Testis (tissue), 2 donors: ENCODE results near the gene RBM20.

Source experiments
- POLR2A ChIP-seq: fragments of 450-650 bp; IDR thresholded peaks from one replicate; pipeline ENCODE4 v1.6.1; 2017; ENCODE audit warnings: antibody characterized with exemption, mild to moderate bottlenecking, moderate library complexity
- TF ChIP-seq, protein P1 (sequence below), 3 experiments: fragments of 450-650 bp in 2 of 3; fragments of 200-600 bp in 1 of 3; sonication (generic) in 1 of 3; IDR thresholded peaks; one replicate each; pipeline ENCODE4 v1.5.1; 2016 to 2019; ENCODE audit warnings: antibody characterized with exemption in 3 of 3, mild to moderate bottlenecking in 2 of 3, moderate library complexity in 1 of 3

DNA sequence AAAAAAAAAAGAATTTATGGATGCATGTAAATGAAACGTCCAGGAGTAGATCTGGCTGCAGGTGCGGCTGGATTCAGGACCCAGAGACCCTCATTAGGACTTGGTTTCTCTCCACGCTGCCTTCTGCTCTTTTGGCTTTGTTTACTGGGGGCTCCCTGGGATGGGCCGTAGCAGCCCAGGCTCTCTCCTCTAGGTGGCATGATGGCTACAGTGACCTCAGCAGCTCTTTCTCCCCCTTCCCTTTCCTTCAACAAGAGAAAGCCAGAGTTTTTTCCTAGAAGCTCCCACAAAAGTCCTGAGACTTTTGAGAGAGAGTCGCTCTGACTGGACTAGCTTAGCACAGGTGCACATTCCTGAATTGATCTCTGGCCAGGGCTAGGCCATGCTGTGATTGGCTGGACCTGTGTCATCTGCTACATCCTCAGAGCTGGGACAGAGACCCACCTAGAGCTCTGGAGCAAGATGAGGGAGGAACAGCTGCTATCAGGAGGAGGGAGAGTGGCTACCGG, 159.7 kb downstream of the RBM20 start:
- TF ChIP-seq, protein P1, sequence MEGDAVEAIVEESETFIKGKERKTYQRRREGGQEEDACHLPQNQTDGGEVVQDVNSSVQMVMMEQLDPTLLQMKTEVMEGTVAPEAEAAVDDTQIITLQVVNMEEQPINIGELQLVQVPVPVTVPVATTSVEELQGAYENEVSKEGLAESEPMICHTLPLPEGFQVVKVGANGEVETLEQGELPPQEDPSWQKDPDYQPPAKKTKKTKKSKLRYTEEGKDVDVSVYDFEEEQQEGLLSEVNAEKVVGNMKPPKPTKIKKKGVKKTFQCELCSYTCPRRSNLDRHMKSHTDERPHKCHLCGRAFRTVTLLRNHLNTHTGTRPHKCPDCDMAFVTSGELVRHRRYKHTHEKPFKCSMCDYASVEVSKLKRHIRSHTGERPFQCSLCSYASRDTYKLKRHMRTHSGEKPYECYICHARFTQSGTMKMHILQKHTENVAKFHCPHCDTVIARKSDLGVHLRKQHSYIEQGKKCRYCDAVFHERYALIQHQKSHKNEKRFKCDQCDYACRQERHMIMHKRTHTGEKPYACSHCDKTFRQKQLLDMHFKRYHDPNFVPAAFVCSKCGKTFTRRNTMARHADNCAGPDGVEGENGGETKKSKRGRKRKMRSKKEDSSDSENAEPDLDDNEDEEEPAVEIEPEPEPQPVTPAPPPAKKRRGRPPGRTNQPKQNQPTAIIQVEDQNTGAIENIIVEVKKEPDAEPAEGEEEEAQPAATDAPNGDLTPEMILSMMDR (IDR thresholded peaks at IDR 0.05), result peak; percentile 16 to 46 (median 45)
- TF ChIP-seq POLR2A, result no peak
